Stimulated activated CD8-positive, alpha-beta memory T cell treated with anti-CD3 and anti-CD28 coated beads, Interleukin-4, amount 100 ng/mL, for 1 hour (primary cell): Measurements from ENCODE around the gene CARD8.

Experiments used
- DNase-seq, 2 donors: peaks; one replicate each; pipeline ENCODE4 v3.0.0-alpha.2; 2020; ENCODE audit warnings: low read depth in 2 of 2, low spot score in 1 of 2

Gene CARD8

GRCh38 chr19:48171710-48172109, 84.0 kb downstream of the CARD8 start:
- no peak for DNase-seq

DNA sequence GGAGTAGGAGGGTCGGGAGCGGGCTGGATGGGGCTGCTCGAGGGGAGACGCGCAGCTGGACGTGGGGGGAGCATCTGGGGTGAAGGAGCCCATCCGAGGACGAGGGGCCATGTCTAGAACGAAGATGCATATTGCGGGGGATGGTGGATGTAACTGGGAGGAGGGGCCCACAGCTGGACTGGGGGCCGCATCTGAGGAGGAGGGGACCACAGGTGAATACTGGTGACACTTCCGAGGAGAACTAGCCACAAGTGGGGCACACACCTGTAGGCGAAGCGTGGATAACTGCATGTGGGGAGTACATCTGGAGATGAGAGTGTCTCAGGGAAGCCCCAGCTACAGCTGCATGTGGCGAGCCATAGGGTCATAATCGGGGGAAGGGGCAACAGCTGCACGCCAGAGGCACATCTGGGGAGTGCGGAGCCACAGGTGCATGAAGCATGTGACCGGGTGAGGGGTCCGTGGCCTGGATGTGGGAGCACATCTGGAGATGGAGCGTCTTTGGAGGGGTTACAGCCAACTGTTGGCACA, 84.8 kb downstream of the CARD8 start:
- DNase-seq = no peak

- DNase-seq = peak; percentile 81
These were observed 85.5 kb downstream of the CARD8 start, which contains the start of the genes LIG1 and ZSWIM9 for GRCh38 chr19:48169939-48170803. TSS of gene LIG1 (minus strand) at chr19:48170344. CDS start at chr19:48165566, 4,778 bp downstream. TSS of gene ZSWIM9 (plus strand) at chr19:48170680. CDS start at chr19:48171803, 1,123 bp downstream.

DNA sequence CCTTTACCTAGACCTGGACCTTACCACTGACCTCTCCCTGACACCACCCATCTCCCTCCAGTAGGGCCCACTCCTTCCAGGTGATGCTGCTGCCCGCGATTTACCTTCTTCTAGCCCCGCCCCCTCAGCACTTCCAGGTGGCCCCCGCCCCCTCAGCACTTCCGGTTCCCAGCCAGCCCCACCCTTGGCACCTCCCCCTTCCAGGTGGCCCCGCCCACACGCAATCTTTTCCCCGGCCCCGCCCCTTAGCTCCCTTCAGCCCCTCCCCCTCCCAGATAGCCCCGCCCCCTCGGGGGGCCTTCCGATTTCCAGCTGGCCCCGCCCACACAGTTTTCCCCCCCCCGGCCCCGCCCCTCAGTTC, 86.2 kb downstream of the CARD8 start:
- peak; percentile 87 to 91 for DNase-seq

DNA sequence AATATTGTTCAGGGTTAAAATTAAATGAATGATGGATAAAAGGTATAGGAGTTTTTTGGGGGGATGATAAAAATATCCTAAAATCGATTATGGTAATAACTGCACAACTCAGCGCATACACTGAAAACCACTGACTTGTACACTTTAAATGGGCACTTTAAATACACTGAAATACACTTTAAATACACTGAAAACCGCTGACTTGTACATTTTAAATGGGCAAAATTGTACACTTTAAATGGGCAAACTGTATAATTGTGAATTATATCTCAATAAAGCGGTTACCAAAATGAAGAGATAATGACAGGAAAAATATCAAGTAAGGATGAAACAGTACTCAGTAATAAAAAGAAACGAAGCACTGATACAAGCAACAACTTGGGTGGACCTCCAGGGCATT, 87.0 kb downstream of the CARD8 start:
- no peak for DNase-seq

DNA sequence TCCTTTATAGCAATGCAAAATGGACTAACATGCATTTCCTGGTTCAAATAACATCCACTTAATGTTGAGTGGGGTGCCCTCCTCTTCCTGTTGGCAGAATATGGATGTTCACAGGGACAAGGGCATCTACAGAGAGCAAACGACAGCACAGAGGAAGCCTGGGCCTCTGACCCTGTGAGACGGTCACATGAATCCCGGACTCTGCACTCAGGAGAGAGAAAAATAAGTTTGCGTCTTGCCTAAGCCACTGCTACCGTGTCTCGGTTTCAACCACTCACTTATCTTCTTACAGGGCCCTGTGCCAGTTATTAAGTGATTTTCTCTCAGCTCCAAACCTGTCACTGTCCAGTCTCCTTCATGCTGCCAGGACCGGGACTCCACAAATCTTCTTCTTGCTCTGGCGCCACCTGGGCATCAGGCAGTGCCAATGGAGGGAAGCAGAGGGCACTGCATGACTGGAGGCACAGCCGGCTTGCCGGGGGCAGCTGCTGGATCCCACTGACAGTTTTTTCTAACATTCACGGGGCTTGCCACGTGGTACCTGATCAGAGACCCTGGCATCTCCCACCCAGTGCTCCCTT, 97.4 kb downstream of the CARD8 start:
- DNase-seq = no peak
